HG03342 (cell line): Measurements from ENCODE around the gene LMOD2.

Source experiments
- ATAC-seq: cut with Tn5 transposase; IDR thresholded peaks from one replicate; pipeline ENCODE4 v1.9.1; 2021; ENCODE audit warnings: mild to moderate bottlenecking, moderate library complexity; ENCODE audit not compliant: unreplicated experiment

LMOD2 gene

GRCh38 chr7:123637878-123638277 is 17.8 kb upstream of the LMOD2 start:
- ATAC-seq: no peak

- no peak for ATAC-seq
These were observed 16.0 kb upstream of the LMOD2 start for GRCh38 chr7:123639631-123640030.

- ATAC-seq: no peak
These were observed 15.1 kb upstream of the LMOD2 start for GRCh38 chr7:123640583-123640982.

- ATAC-seq: no peak
These were observed 13.8 kb upstream of the LMOD2 start for GRCh38 chr7:123641901-123642300.

GRCh38 chr7:123643495-123644441 is 11.9 kb upstream of the LMOD2 start:
- ATAC-seq: no peak

GRCh38 chr7:123645516-123645915 is 10.2 kb upstream of the LMOD2 start:
- ATAC-seq: no peak

- no peak for ATAC-seq
These were observed 8.4 kb upstream of the LMOD2 start for GRCh38 chr7:123647106-123647730.

- no peak for ATAC-seq
These were observed 5.7 kb upstream of the LMOD2 start for GRCh38 chr7:123649964-123650363.

- ATAC-seq: no peak
These were observed 5.1 kb upstream of the LMOD2 start for GRCh38 chr7:123650595-123650994.

- ATAC-seq: no peak
These were observed 3.3 kb upstream of the LMOD2 start for GRCh38 chr7:123652406-123652805.

GRCh38 chr7:123653162-123653561 is 2.5 kb upstream of the LMOD2 start:
- no peak for ATAC-seq

GRCh38 chr7:123656544-123657303 is 1.1 kb downstream of the LMOD2 start:
- no peak for ATAC-seq

GRCh38 chr7:123657304-123657685 is 1.6 kb downstream of the LMOD2 start:
- ATAC-seq: no peak

- no peak for ATAC-seq
These were observed 2.4 kb downstream of the LMOD2 start for GRCh38 chr7:123658023-123658422.

GRCh38 chr7:123660514-123661354 is 5.1 kb downstream of the LMOD2 start:
- ATAC-seq: no peak

GRCh38 chr7:123661765-123662164 is 6.1 kb downstream of the LMOD2 start:
- no peak for ATAC-seq

GRCh38 chr7:123662293-123662692 is 6.6 kb downstream of the LMOD2 start:
- no peak for ATAC-seq

- no peak for ATAC-seq
These were observed 7.1 kb downstream of the LMOD2 start for GRCh38 chr7:123662755-123663154.

GRCh38 chr7:123663200-123663599 is 7.5 kb downstream of the LMOD2 start:
- no peak for ATAC-seq

GRCh38 chr7:123665157-123665556 is 9.5 kb downstream of the LMOD2 start:
- no peak for ATAC-seq

GRCh38 chr7:123665896-123666295 is 10.2 kb downstream of the LMOD2 start:
- ATAC-seq: no peak
